Heart left ventricle (tissue), 16 donors: Measurements from ENCODE around the gene AGBL3. TPM values are rescaled to one million over a fixed set of nuclear protein-coding genes. Genes with fewer than 3 reads are reported as not detected.

Experiments used
- ATAC-seq, 4 donors: fragments of 200-7000 bp; cut with Tn5 transposase; one replicate each; pipeline ENCODE4 v1.9.1; 2020 to 2022; ENCODE audit warnings: moderate library complexity in 4 of 4, mild to moderate bottlenecking in 3 of 4, moderate number of reproducible peaks in 1 of 4
- DNase-seq, 5 donors: peaks; one replicate each; pipeline ENCODE4 v3.0.0-alpha.2; 2020
- H3K27ac ChIP-seq, 12 donors: fragments of 200-600 bp; sonication (generic) in 4 of 12; one replicate each; pipeline versions ENCODE4 v1.5.0 to v1.8.0; 2016 to 2022; ENCODE audit warnings: mild to moderate bottlenecking in 2 of 12
- H3K27me3 ChIP-seq, 9 donors: fragments of 200-600 bp; sonication (generic) in 2 of 9; one replicate each; pipeline versions ENCODE4 v1.5.1 to v1.8.0; 2016 to 2022; ENCODE audit warnings: mild to moderate bottlenecking in 3 of 9
- H3K36me3 ChIP-seq, 9 donors: fragments of 200-600 bp; sonication (generic) in 2 of 9; one replicate each; pipeline versions ENCODE4 v1.5.0 to v1.8.0; 2018 to 2022; ENCODE audit warnings: mild to moderate bottlenecking in 2 of 9
- H3K4me1 ChIP-seq, 12 donors: fragments of 200-600 bp; sonication (generic) in 4 of 12; one replicate each; pipeline versions ENCODE4 v1.5.0 to v1.8.0; 2016 to 2022; ENCODE audit warnings: mild to moderate bottlenecking in 3 of 12
- H3K4me3 ChIP-seq, 12 donors: fragments of 200-600 bp; sonication (generic) in 4 of 12; one replicate each; pipeline versions ENCODE4 v1.5.0 to v1.8.0; 2017 to 2022; ENCODE audit warnings: mild to moderate bottlenecking in 9 of 12, moderate library complexity in 4 of 12
- H3K9me3 ChIP-seq, 12 donors: fragments of 200-600 bp; sonication (generic) in 4 of 12; one replicate each; pipeline versions ENCODE4 v1.5.0 to v1.8.0; 2016 to 2022; ENCODE audit warnings: mild to moderate bottlenecking in 1 of 12
- CTCF ChIP-seq, 12 donors: fragments of 200-600 bp; sonication (generic) in 4 of 12; IDR thresholded peaks; one replicate each; pipeline versions ENCODE4 v1.5.0 to v1.8.0; 2018 to 2022; ENCODE audit warnings: antibody characterized with exemption in 12 of 12, mild to moderate bottlenecking in 5 of 12
- POLR2A ChIP-seq, 2 donors: fragments of 450-650 bp; IDR thresholded peaks; one replicate each; pipeline ENCODE4 v1.6.1; 2017; ENCODE audit warnings: antibody characterized with exemption in 2 of 2, mild to moderate bottlenecking in 2 of 2, moderate library complexity in 2 of 2
- WGBS, 4 donors: extraction: QIAGEN DNeasy Blood & Tissue Kit in 2 of 4; methylation state at CpG; one replicate each; pipeline versions ENCODE4 v1.1.5 to v1.1.7; 2013 to 2018; 5-methylcytosine and 5-hydroxymethylcytosine counted together
- intact Hi-C, 10 donors: fragments of 100-400 bp; cut with DNase I; formaldehyde crosslinking; loops; one replicate each; pipeline versions ENCODE4 v1.11.1 to v1.14.2; 2022
- polyA plus RNA-seq, 2 donors: library from polyadenylated mRNA; stranded (reverse); fragments of 200-250 nt; gene quantifications; one replicate each; pipeline ENCODE4 v1.2.3, GENCODE V29; 2013
- total RNA-seq, 9 donors: library from RNA; depleted of rRNA in 2 of 9; stranded (reverse); fragments of >200 nt in 2 of 9; fragmentation: NEBNext Ultra II Directional in 3 of 9; extraction: Animal tissue kit (Norgen Biotek cat#: 25700) in 3 of 9; gene quantifications; one replicate each; pipeline versions ENCODE4 v1.1.0 to v1.2.4, GENCODE V29; 2016 to 2023
- donor health status: ischemic (EF 13 %, LVEDD 7.1; RV severe dilation, severe dysfunction).
- donor health status: healthy with polysubstance abuse.
- donor health status: DM: no; HTN: yes; CAD: no.
- donor health status: DM: no; HTN: no; CAD: no.
- donor health status: ischemic (EF 25% LVEDD 6.9; RV normal size, moderate dysfunction).
- donor health status: ischemic (EF 25% LVEDD 5.7; RV mildly dilated, moderate dysfunction).
- donor health status: healthy.
- donor health status: DM: yes; HTN: yes; CAD: no.
- donor health status: ischemic (EF 35%, LVEDD 5.7; RV mildly dilated, moderate dysfunction).
- donor health status: nonischemic (EF 11% LVEDD 7.7; RV severe dilation, severe dysfunction).
- donor health status: DM: yes; HTN: yes; CAD: no.
- donor health status: PGD.
- donor health status: ischemic (EF 29% LVEDD 5.4; RV normal size, mild dysfunction).
- donor health status: nonischemic (EF 23%, LVEDD 6.1; RV moderate dilation, normal function).

The AGBL3 gene
- total and polyA plus RNA-seq, 11 donors = 0.40 to 1.5 (median 0.93) TPM

GRCh38 chr7:135168489-135169140 is 182.3 kb downstream of the AGBL3 start:
- Histone ChIP-seq H3K4me3 (peak overlapping the region in 1 of 12 donors; percentile 89), H3K4me1 (peaks cover 14 to 77% (median 63%) of the 10 kb centered on the region in 12 donors), H3K27me3 (no peaks in the 10 kb centered on the region), H3K9me3 (no peaks in the 10 kb centered on the region), H3K27ac (peak overlapping the region in 10 of 12 donors; percentile 8 to 100 (median 94)), H3K36me3 (peaks cover 0 to 47% (median 40%) of the 10 kb centered on the region in 9 donors)
- no peak for DNase-seq
- WGBS, 4 donors = 88 to 92% (median 89%) methylated on average over 13 of the region's 13 CpGs
- no peak for ATAC-seq
- TF ChIP-seq POLR2A (IDR thresholded peaks at IDR 0.05) (no peak), CTCF (IDR thresholded peaks at IDR 0.05) (no peak)
- intact Hi-C loops = loop anchor here in 5 of 10 donors (5.0 to 10.0 kb wide), 4 partner anchors 181 to 484 kb away; partner anchors contain the start of genes AGBL3 (in 3 of the 5) and CALD1 (in 2 of the 5)

- WGBS, 4 donors = 68 to 73% (median 71%) methylated on average over 11 of the region's 11 CpGs
These were observed 183.0 kb downstream of the AGBL3 start for GRCh38 chr7:135169141-135169963.

GRCh38 chr7:135169964-135170273 is 183.6 kb downstream of the AGBL3 start:
- peaks cover 9 to 68% (median 54%) of the 10 kb centered on the region in 12 donors for H3K4me1 ChIP-seq
- no peak for DNase-seq
- H3K9me3 ChIP-seq = no peaks in the 10 kb centered on the region
- H3K27ac ChIP-seq = peak overlapping the region; percentile 83 to 100 (median 97)
- WGBS, 4 donors = 2 to 7% (median 3%) methylated on average over 8 to 17 of the region's 17 CpGs
- intact Hi-C loops = loop anchor here (1.0 to 10.0 kb wide), 11 partner anchors 21 to 485 kb away; partner anchors contain the start of genes AGBL3 (in 10 of the 10), TMEM140 (in 3 of the 10) and CALD1 (in 2 of the 10)
- no peaks in the 10 kb centered on the region for H3K27me3 ChIP-seq
- peak overlapping the region; percentile 68 to 99 (median 87) for H3K4me3 ChIP-seq
- H3K36me3 ChIP-seq = peaks cover 0 to 37% (median 33%) of the 10 kb centered on the region in 9 donors
- no peak for TF ChIP-seq CTCF (IDR thresholded peaks at IDR 0.05)
- TF ChIP-seq POLR2A (IDR thresholded peaks at IDR 0.05) = no peak
- ATAC-seq = no peak

More at GRCh38 chr7:135169141-135169963, 183.0 kb downstream of the AGBL3 start:
- H3K27ac ChIP-seq = peak overlapping the region; percentile 83 to 100 (median 97)
- TF ChIP-seq CTCF (IDR thresholded peaks at IDR 0.05) (peak in 6 of 12 donors; percentile 15 to 44 (median 36)), POLR2A (IDR thresholded peaks at IDR 0.05) (no peak)
- no peaks in the 10 kb centered on the region for H3K9me3 ChIP-seq
- peak in 2 of 5 donors; percentile 44 to 65 for DNase-seq
- no peak for ATAC-seq
- H3K27me3 ChIP-seq = no peaks in the 10 kb centered on the region
- peaks cover 12 to 73% (median 59%) of the 10 kb centered on the region in 12 donors for H3K4me1 ChIP-seq
- peaks cover 0 to 41% (median 38%) of the 10 kb centered on the region in 9 donors for H3K36me3 ChIP-seq
- intact Hi-C loops = loop anchor here in 5 of 10 donors (5.0 to 10.0 kb wide), 4 partner anchors 182 to 485 kb away; partner anchors contain the start of genes AGBL3 (in 3 of the 5) and CALD1 (in 2 of the 5)
- peak overlapping the region; percentile 68 to 99 (median 87) for H3K4me3 ChIP-seq
